OCI-LY1 (cell line): Measurements from ENCODE around the gene STX11.

Experiments used
- EZH2 ChIP-seq: fragments of 200-600 bp; sonication (generic), shearing (Covaris generic); IDR thresholded peaks from 2 replicates; pipeline ENCODE4 v1.8.0; 2017; ENCODE audit warnings: borderline replicate concordance, mixed run types, mild to moderate bottlenecking, antibody characterized with exemption, low read length, moderate library complexity, mixed read lengths
- TF ChIP-seq, protein P1 (sequence below): fragments of 200-600 bp; sonication (generic), shearing (Covaris generic); IDR thresholded peaks from 2 replicates; pipeline ENCODE4 v1.5.1; 2017; ENCODE audit warnings: mild to moderate bottlenecking, antibody characterized with exemption, low read length, moderate library complexity, mixed read lengths

- TF ChIP-seq EZH2 = no peak
- TF ChIP-seq, protein P1, sequence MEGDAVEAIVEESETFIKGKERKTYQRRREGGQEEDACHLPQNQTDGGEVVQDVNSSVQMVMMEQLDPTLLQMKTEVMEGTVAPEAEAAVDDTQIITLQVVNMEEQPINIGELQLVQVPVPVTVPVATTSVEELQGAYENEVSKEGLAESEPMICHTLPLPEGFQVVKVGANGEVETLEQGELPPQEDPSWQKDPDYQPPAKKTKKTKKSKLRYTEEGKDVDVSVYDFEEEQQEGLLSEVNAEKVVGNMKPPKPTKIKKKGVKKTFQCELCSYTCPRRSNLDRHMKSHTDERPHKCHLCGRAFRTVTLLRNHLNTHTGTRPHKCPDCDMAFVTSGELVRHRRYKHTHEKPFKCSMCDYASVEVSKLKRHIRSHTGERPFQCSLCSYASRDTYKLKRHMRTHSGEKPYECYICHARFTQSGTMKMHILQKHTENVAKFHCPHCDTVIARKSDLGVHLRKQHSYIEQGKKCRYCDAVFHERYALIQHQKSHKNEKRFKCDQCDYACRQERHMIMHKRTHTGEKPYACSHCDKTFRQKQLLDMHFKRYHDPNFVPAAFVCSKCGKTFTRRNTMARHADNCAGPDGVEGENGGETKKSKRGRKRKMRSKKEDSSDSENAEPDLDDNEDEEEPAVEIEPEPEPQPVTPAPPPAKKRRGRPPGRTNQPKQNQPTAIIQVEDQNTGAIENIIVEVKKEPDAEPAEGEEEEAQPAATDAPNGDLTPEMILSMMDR = no peak
Measured at GRCh38 chr6:144216668-144217218, 66.4 kb downstream of the STX11 start.
